CD4-positive, alpha-beta T cell treated with Interleukin-10 for 1 hour (primary cell): ENCODE measurements around the gene HIVEP1.

Source experiments
- DNase-seq: peaks from one replicate; pipeline ENCODE4 v3.0.0-alpha.2; 2020

The HIVEP1 gene

DNA sequence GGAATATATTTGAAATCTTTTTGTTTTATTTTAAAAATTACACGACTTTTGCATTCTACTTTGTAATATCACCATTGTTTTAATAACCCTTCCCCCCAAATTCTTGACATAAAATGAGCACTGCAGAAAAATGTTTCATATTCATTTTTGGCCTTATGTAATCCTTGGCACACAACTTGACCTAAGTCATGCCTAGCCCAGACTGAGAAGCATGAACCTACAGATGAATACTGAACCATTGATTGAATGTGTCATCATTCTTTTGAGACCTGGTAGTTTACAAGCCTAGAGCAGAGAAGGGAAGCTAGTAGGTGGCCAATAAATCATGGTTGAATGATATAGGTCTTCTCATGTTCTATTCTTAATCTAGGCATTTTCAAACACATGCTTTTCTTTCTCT is 188.6 kb downstream of the HIVEP1 start:
- no peak for DNase-seq

GRCh38 chr6:12203001-12203400 is 190.9 kb downstream of the HIVEP1 start:
- DNase-seq: no peak

DNA sequence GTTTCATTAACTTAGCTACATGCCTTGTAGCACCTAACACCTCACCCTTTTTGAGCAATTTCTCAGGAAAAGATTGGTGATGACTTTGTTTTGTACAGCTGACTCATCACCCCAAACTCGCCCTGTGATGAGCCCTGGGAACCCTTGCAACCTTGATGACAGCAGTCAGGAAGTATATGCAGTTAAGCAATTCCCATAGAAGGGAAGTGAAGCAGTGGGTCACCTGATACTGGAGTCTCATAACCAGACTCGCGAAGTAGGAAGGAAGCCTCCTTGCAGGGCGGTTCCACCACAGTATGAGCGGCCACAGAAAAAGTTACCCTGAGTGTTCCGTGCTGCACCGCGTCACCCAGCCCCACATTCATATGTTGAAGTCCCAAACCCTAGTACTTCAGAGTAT is 196.1 kb downstream of the HIVEP1 start:
- peak; percentile 8 for DNase-seq

DNA sequence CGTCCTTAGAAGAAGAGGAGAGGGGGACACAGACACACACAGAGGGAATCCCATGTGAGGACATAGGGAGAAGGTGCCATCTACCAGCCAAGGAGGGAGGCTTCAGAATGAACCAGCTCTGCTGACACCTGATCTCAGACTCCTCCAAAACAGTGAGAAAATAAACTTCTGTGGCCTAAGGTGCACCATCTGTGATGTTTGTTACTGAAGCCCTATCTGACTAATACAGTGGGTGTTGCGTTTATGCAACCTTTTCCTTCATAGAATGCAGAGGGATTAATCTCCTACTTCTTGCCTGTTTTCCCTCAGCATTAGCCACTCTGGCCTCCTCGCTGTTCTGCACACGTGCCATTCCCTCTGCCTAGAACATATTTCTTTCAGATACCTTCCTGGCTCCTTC is 196.6 kb downstream of the HIVEP1 start:
- DNase-seq: no peak
